Osteoblast (primary cell): Measurements from ENCODE around the gene SLC13A3. TPM values are rescaled to one million over a fixed set of nuclear protein-coding genes. Genes with fewer than 3 reads are reported as not detected.
A peak's percentile ranks its signal among the peaks of the same experiment; 100 is the strongest.

Experiments used
- DNase-seq: peaks from one replicate; pipeline ENCODE4 v3.0.0; 2011; ENCODE audit warnings: low spot score, mixed read lengths; ENCODE audit not compliant: insufficient read length; ENCODE audit errors: missing footprints
- H2AFZ ChIP-seq: 2 replicates; pipeline ENCODE4 v1.6.0; 2011; ENCODE audit warnings: mild to moderate bottlenecking, low read length
- H3K27ac ChIP-seq: 2 replicates; pipeline ENCODE4 v1.5.1; 2011; ENCODE audit warnings: mild to moderate bottlenecking, low read depth, low read length, moderate library complexity
- H3K27me3 ChIP-seq: 2 replicates; pipeline ENCODE4 v1.6.0; 2012; ENCODE audit warnings: mild to moderate bottlenecking, control low read depth, inconsistent platforms, low read length, moderate library complexity; ENCODE audit not compliant: insufficient read depth
- H3K36me3 ChIP-seq: 2 replicates; pipeline ENCODE4 v1.5.1; 2011; ENCODE audit warnings: mild to moderate bottlenecking, low read length, control low read depth, moderate library complexity; ENCODE audit not compliant: insufficient read depth
- H3K4me1 ChIP-seq: 2 replicates; pipeline ENCODE4 v1.5.1; 2011; ENCODE audit warnings: mild to moderate bottlenecking, low read length, control low read depth, moderate library complexity; ENCODE audit not compliant: insufficient read depth
- H3K4me2 ChIP-seq: 2 replicates; pipeline ENCODE4 v1.6.0; 2011; ENCODE audit warnings: mild to moderate bottlenecking, low read length; ENCODE audit not compliant: insufficient read depth
- H3K4me3 ChIP-seq: fragments of 200-600 bp; sonication (generic); 3 replicates; pipeline ENCODE4 v1.5.1; 2012; ENCODE audit warnings: mild to moderate bottlenecking, low read length, inconsistent platforms; ENCODE audit not compliant: insufficient read depth
- H3K79me2 ChIP-seq: 2 replicates; pipeline ENCODE4 v1.6.0; 2012; ENCODE audit warnings: mild to moderate bottlenecking, low read length, control low read depth, inconsistent platforms; ENCODE audit not compliant: insufficient read depth
- H3K9me3 ChIP-seq: 2 replicates; pipeline ENCODE4 v1.5.1; 2011; ENCODE audit warnings: low read depth, low read length, control low read depth
- H4K20me1 ChIP-seq: 2 replicates; pipeline ENCODE4 v1.6.0; 2012; ENCODE audit warnings: mild to moderate bottlenecking, low read length, control low read depth; ENCODE audit not compliant: insufficient read depth
- CTCF ChIP-seq: IDR thresholded peaks from 2 replicates; pipeline ENCODE4 v1.5.1; 2011; ENCODE audit warnings: mild to moderate bottlenecking, low read depth, low read length, moderate library complexity; ENCODE audit errors: extremely low read depth
- total RNA-seq: library from RNA; depleted of rRNA; stranded (reverse); fragments of >200 nt; gene quantifications from 2 replicates; pipeline ENCODE4 v1.2.3, GENCODE V29; 2012

The SLC13A3 gene
- total RNA-seq, 1 donor = 1.8 TPM

GRCh38 chr20:46694484-46694883 is 43.2 kb upstream of the SLC13A3 start:
- Histone ChIP-seq H3K79me2 (no peaks in the 10 kb centered on the region), H2AFZ (peak overlapping the region; percentile 47), H3K4me3 (no peak overlapping the region), H3K27me3 (no peaks in the 10 kb centered on the region), H3K4me1 (peaks cover 11% of the 10 kb centered on the region), H3K27ac (no peak overlapping the region), H3K9me3 (no peaks in the 10 kb centered on the region), H4K20me1 (no peaks in the 10 kb centered on the region), H3K36me3 (no peaks in the 10 kb centered on the region), H3K4me2 (no peak overlapping the region)
- DNase-seq = no peak
- no peak for TF ChIP-seq CTCF

GRCh38 chr20:46691196-46691595 is 39.9 kb upstream of the SLC13A3 start:
- no peak overlapping the region for H3K27ac ChIP-seq
- H3K9me3 ChIP-seq = no peaks in the 10 kb centered on the region
- H3K36me3 ChIP-seq = peaks cover 6% of the 10 kb centered on the region
- H2AFZ ChIP-seq = no peak overlapping the region
- H3K4me1 ChIP-seq = peaks cover 26% of the 10 kb centered on the region
- TF ChIP-seq CTCF = no peak
- H3K27me3 ChIP-seq = no peaks in the 10 kb centered on the region
- H4K20me1 ChIP-seq = peaks cover 20% of the 10 kb centered on the region
- DNase-seq = no peak
- no peak overlapping the region for H3K4me3 ChIP-seq
- H3K79me2 ChIP-seq = peaks cover 26% of the 10 kb centered on the region
- no peak overlapping the region for H3K4me2 ChIP-seq

GRCh38 chr20:46690219-46691106 is 39.2 kb upstream of the SLC13A3 start:
- Histone ChIP-seq H4K20me1 (peaks cover 20% of the 10 kb centered on the region), H3K27me3 (no peaks in the 10 kb centered on the region), H3K27ac (peak overlapping the region; percentile 80), H3K36me3 (peaks cover 11% of the 10 kb centered on the region), H3K4me2 (peak overlapping the region; percentile 97), H2AFZ (peak overlapping the region; percentile 75), H3K4me1 (peaks cover 21% of the 10 kb centered on the region), H3K4me3 (peak overlapping the region; percentile 89), H3K9me3 (no peaks in the 10 kb centered on the region), H3K79me2 (peaks cover 33% of the 10 kb centered on the region)
- DNase-seq = no peak
- TF ChIP-seq CTCF = no peak

GRCh38 chr20:46689754-46690085 is 38.5 kb upstream of the SLC13A3 start:
- peak overlapping the region; percentile 80 for H3K27ac ChIP-seq
- peak overlapping the region; percentile 89 for H3K4me3 ChIP-seq
- peak overlapping the region; percentile 75 for H2AFZ ChIP-seq
- H4K20me1 ChIP-seq = peaks cover 20% of the 10 kb centered on the region
- H3K9me3 ChIP-seq = no peaks in the 10 kb centered on the region
- DNase-seq = no peak
- peak overlapping the region; percentile 97 for H3K4me2 ChIP-seq
- no peaks in the 10 kb centered on the region for H3K27me3 ChIP-seq
- H3K79me2 ChIP-seq = peaks cover 39% of the 10 kb centered on the region
- H3K36me3 ChIP-seq = peaks cover 16% of the 10 kb centered on the region
- peaks cover 21% of the 10 kb centered on the region for H3K4me1 ChIP-seq
- TF ChIP-seq CTCF = no peak
